ENCODE measurements around the gene KLK15.

KLK15 gene

DNA sequence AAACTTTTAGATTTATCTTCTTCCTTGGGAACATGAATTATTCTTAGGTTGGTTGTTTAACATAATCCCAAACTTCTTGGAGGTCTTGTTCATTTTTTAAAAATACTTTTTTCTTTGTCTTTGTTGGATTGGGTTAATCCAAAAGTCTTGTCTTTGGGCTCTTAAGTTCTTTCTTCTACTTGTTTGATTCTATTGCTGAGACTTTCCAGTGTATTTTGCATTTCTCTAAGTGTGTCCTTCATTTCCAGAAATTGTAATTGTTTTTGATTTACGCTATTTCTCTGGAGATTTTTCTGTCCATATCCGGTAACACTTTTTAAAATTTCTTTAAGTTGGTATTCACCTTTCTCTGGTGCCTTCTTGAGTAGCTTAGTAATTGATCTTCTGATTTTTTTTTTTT, 9.8 kb upstream of the KLK15 start:
- no peak for DNase-seq

- DNase-seq = no peak
Observed at GRCh38 chr19:50842130-50842529, 8.8 kb upstream of the KLK15 start.

GRCh38 chr19:50839712-50840655, 6.6 kb upstream of the KLK15 start:
- DNase-seq = no peak

DNA sequence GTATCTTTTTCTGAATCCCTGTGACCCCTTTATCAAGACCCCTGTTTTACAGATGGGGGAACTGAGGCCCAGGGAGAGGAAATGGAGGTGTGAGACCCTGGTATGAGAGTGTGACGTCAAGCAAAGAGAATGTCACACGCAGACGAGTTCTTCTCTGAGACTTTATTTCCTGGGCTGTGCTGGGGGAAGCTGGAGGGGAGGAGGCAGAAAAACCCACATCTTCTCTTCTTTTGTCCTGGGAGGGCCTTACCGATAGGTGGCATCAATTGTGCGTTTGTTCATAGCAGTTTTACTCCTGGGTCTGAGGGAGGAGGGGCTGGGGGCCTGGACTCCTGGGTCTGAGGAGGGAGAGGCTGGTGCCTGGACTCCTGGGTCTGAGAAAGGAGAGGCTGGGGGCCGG, 4.9 kb upstream of the KLK15 start:
- DNase-seq = no peak

DNA sequence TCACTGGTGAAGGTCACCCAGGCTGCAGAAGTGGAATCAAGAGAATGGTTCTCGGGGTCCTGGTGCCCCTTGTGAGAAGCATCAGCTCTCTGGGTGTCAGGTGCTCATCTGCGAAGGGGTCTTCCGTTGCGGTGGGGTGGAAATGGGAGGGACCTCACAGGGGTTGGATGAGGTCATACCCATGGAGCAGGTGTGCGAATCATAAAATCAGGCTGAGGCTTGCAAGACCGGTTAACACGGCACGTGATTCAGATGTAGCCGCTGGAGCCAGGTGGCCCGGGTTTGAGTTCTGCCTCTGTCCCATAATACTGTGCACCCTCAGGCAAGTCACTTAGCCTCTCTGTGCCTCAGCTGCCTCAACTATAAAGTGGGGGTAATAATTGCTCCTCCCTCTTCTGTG, 3.9 kb upstream of the KLK15 start:
- DNase-seq = no peak

DNA sequence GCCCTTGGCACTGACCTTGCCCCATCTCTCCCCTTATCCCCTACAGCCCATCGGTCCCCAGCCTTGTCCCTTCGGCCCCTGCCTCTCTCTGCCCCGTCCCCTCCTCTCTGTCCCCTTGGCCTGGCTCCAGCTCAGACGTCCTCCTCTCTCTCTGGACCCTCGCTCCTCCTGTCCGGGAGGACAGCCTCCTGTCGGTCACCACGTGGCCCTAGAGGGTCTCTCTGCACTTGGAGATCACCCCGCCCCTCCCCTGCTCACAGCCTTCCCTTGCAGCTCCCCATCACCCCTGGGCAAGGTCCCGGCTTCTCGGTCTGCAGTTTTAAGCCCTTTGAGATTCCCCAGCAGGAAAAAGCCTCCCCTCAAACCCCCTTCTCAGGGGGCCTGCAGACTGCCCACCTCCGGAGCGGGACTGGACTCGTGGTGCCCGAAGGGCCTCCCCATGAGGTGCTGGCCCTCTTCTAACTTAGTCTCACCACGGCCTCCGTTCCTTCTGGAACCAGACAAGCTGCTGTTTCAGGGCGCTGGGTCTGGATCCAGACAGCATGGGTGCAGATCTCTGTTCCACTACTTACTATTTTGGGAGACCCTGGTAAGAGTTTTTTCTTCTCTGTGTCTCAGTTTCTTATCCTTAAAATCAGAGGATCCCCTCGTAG, 3.3 kb upstream of the KLK15 start:
- no peak for DNase-seq

- peak; percentile 39 for DNase-seq
Observed at GRCh38 chr19:50835785-50836542, 2.6 kb upstream of the KLK15 start.

DNA sequence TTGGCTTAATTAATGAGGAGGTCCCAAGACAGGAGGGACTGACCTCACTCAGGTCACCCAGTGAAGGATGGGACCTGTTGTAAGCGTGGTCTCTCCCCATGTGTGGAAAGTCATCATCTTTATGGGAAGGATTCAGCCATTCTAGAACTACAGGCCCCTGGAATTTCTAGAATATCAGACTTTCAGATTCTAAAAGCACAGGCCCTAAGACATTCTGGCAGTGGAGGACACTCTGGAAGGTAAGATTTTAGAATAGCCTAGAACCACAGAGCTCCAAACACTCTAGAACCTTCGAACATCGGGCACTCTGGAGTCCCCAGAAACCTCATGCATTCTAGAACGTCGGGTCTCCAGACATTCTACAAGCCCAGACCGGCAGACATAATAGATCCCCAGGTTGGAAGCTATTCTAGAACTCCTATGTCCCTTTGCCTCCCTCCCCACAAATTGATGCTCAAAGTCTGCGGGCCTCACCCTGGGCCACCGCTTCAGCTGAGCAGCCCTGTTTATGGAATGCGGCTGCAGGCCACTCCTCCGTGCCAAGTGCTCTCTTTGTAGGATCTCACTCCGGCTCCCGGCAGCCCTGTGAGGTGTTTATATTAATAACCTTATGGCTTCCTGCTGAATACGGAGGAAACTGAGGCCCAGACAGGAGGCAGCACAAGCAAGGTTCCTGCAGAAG, 1.9 kb upstream of the KLK15 start:
- no peak for DNase-seq

- DNase-seq = no peak
Observed at GRCh38 chr19:50833802-50834167, 411 bp upstream of the KLK15 start.

DNA sequence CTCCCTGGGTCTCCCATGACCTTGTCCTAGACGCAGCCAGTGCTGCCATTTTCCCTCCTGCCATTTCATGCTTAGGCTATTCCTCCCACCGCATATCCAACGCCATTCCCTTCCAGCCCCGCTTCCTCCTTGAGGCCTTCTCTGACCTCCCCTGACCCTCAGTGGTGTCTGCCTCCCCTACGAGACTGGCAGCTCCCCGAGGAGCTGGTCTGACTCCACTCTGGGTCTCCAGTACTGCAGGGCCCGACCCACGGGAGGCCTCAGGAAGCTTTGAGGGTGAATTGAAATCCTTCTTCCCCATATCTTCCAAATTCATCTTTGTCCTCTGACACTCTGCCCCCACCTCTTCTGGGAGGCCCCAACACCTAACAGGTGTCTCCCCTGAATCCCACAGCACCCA, 708 bp downstream of the KLK15 start:
- DNase-seq = no peak

DNA sequence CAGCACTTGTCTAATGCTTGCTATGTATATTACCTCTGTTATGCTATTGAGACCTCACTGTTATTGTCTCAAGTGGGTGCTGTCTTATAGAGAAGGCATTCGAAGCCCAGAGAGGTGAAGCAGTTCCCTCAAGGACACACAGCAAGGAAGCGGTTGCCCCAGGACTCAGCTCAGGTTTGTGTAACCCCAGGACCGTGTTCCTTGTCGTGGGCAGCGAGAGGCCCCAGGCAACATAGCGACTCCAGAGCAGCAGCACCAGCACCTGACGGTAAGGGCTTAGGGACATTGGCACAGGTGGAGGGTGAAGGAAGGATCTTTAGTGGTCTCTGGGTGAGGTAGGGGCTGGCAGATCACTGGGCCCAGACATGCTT, 2.4 kb downstream of the KLK15 start:
- DNase-seq = no peak

- no peak for DNase-seq
Observed at GRCh38 chr19:50830266-50831025, 2.9 kb downstream of the KLK15 start.

- DNase-seq = no peak
Observed at GRCh38 chr19:50829801-50830200, 3.6 kb downstream of the KLK15 start.

GRCh38 chr19:50827476-50827875, 5.9 kb downstream of the KLK15 start:
- DNase-seq = no peak

DNA sequence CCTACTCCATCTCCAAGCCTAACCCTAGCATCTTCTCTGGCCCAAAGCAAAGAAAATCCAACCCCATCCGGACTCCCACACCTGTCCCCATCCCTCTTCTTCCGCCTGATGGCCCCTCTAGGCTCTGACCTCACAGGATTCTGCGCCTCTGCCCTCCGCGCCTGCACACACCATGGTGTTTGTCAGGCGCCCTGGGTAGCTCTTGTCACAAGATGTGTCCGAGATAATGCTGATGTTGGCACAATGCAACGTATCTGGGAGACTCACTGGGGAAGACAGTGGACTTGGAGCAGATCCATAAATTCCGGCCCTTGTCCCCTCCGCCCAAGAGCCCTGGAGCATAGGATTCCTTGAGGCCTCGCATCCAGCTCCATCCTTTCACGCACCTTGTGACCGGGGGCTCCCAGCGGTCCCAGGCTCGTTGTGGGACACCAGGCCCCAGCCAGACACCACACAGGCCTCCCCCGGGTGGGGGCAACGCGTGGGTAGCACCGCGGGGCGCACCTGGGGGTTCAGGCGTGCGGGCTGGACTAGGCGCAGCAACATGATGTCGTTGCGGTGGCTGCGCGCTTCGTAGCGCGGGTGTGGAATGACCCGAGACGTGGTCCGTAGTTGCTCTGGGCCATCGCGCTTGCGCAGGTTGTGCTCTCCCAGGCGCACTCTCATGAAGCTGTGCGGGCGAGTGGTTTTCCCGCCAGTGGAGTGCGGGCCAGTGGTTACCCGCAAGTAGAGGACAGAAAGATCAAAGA, 6.7 kb downstream of the KLK15 start:
- DNase-seq = no peak

GRCh38 chr19:50823389-50824042, 9.9 kb downstream of the KLK15 start, which contains the start of gene KLK1:
KLK1 (minus strand) TSS chr19:50823787; CDS start chr19:50823748, 39 bp downstream.
- no peak for DNase-seq

DNA sequence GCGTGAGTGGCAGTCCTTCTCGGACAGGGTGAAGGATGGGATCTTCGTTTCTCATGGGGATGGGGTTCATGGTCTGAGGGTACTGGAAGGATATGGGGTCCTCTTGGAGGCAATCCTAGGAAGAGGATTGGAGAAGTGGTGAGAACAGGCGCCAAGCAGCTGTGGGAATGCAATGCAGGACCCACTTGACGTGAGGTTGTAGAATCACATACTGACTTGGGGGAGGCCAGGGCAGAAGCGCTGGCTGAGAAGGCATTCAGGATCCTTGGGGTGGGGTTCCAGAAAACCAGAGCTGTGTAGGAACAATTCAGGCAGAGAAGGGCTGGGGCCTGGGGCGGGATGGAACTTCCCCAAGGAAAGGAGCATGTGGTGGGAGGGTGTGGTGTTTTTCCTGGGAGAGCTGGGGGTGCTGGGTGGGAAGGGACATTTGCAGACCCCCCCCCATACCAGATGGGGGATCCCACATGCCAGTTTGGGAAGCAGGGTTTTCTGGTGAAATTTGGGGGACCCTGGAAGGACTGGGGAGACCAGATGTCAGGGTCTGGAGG, 10.6 kb downstream of the KLK15 start:
- no peak for DNase-seq

GRCh38 chr19:50821622-50822021, 11.8 kb downstream of the KLK15 start:
- DNase-seq = no peak

- DNase-seq = no peak
Observed at GRCh38 chr19:50821248-50821612, 12.1 kb downstream of the KLK15 start.

- DNase-seq = no peak
Observed at GRCh38 chr19:50820549-50821247, 12.7 kb downstream of the KLK15 start.
